CMK (cell line): ENCODE measurements around the gene SPTY2D1.
"Not testable (repeated sequence)": the region's sequence is repeated elsewhere in the genome, so short reads cannot be mapped to it uniquely, and the experiment has no call there.

Experiments used
- DNase-seq: peaks from one replicate; pipeline ENCODE4 v3.0.0-alpha.2; 2010; ENCODE audit warnings: low read depth

Gene SPTY2D1

GRCh38 chr11:18634140-18635032 lies at the start of gene SPTY2D1:
Gene SPTY2D1, minus strand, starts transcription at chr11:18634342. Its CDS starts 85 bp downstream, at chr11:18634257.
- peak; percentile 91 for DNase-seq

DNA sequence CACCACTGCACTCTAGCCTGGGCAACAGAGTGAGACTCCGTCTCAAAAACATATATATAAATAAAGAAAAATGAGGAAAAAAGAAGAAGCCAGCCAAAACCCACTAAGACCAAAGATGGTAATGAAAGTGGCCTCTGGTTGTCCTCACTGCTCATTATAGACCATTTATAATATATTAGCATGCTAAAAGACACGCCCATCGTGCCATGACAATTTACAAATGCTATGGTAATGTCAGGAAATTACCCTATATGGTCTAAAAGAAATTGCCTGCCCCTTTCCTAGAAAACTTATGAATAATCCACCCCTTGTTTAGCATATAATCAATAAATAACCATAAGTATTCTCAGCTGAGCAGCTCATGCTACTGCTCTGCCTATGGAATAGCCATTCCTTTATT lies 48.3 kb upstream of the SPTY2D1 start:
- DNase-seq: no peak

GRCh38 chr11:18681949-18682348 lies 47.8 kb upstream of the SPTY2D1 start:
- DNase-seq: not testable (repeated sequence)

DNA sequence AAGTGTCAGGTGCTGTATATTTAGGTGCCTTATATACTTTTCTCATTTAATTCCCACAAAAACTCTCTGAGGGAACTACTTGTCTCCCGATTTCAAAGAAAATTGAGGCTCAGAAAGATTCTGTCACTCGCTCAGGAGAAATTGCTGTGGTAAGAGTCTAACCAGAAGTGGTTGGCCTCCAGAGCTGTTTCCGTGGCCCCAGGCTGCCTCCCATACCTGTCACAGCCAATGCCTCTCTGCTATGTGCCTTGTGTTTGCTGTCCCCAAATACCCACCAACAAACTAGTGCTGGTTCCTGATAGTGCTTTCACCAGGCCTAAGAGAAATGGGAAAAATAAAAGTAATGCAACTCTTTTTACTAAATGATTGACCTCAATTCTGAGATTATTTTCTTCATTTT lies 43.4 kb upstream of the SPTY2D1 start:
- DNase-seq: no peak

DNA sequence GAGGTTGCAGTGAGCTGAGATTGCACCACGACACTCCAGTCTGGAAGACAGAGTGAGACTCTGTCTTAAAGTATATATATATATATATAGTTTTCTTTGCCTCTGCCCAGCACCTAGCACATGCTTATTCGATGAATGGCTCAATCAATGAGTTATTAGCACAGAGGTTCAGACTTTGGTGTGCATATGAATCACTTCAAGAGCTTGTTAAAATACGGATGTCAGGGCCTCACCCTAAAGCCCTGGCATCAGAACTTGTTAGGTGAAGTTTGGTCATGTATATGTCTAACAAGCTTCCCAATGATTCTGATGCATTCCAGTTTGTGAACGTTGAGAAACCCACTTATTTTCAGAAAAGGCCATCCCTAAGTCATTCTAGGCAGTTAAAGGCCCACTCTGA lies 42.7 kb upstream of the SPTY2D1 start:
- no peak for DNase-seq

DNA sequence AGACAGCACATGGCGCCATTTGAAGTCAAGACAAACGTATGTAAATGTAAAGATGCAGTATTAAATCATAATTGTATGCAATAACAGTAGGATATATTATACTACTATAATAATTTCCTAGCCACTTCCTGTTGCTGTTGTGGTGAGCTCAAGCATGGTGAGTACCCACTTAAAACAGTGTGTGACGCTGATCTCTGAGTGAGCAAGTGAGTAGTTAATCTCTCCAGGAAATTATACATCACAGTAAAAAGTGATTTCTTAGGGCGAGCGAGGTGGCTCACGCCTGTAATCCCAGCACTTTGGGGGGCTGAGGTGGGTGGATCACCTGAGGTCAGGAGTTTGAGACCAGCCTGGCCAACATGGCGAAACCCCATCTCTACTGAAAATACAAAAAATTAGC lies 38.1 kb upstream of the SPTY2D1 start:
- not testable (repeated sequence) for DNase-seq

DNA sequence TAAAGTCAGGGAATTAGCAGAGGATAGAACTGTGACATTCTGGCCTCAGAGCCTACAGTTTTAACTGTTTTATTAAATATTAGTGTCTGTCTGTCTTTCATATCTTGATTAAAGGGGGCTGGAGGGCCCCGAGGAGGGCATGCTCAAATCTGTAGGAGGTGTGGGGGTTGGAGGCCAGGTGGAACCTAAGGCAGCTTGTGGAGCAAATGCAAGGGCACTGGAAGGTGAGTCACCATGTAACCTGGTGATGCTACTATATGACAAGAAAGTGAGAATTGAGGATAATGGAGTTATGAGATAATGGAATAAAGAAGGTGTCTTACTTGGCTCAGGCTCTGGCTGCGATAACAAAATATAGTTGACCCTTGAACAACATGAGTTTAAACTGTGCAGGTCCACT lies 37.1 kb upstream of the SPTY2D1 start:
- DNase-seq: no peak

GRCh38 chr11:18669711-18670110 lies 35.6 kb upstream of the SPTY2D1 start:
- DNase-seq: no peak

DNA sequence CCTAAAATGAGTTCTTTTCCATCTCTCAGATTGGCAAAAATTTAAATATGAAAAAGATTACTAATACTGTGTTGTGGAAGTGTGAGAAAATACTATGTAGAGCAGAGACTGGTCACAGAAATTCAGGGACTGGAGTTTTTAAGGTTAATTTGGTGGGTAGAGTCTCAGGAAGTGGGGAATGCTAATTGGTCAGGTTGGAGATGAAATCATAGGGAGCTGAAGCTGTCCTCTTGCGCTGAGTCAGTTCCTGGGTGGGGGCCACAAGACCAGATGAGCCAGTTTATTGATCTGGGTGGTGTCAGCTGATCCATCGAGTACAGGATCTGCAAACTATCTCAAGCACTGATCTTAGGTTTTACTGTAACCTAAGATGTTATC lies 35.1 kb upstream of the SPTY2D1 start:
- no peak for DNase-seq

- no peak for DNase-seq
Observed at GRCh38 chr11:18668131-18668530, 34.0 kb upstream of the SPTY2D1 start.

DNA sequence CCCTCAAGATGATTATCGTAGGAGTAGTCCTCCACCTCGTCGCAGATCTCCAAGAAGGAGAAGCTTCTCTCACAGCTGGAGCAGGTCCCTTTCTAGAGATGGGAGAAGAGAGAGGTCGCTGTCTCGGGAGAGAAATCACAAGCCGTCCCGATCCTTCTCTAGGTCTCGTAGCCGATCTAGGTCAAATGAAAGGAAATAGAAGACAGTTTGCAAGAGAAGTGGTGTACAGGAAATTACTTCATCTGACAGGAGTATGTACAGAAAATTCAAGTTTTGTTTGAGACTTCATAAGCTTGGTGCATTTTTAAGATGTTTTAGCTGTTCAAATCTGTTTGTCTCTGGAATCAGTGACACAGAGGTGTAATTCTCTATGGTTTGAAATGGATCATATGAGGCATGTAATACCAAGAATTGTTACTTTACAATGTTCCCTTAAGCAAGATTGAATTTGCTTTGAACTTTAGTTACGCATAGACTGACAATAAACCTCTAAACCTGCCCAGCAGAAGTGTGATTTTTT lies 31.3 kb upstream of the SPTY2D1 start:
- not testable (repeated sequence) for DNase-seq

- no peak for DNase-seq
Observed at GRCh38 chr11:18657673-18658072, 23.5 kb upstream of the SPTY2D1 start.

DNA sequence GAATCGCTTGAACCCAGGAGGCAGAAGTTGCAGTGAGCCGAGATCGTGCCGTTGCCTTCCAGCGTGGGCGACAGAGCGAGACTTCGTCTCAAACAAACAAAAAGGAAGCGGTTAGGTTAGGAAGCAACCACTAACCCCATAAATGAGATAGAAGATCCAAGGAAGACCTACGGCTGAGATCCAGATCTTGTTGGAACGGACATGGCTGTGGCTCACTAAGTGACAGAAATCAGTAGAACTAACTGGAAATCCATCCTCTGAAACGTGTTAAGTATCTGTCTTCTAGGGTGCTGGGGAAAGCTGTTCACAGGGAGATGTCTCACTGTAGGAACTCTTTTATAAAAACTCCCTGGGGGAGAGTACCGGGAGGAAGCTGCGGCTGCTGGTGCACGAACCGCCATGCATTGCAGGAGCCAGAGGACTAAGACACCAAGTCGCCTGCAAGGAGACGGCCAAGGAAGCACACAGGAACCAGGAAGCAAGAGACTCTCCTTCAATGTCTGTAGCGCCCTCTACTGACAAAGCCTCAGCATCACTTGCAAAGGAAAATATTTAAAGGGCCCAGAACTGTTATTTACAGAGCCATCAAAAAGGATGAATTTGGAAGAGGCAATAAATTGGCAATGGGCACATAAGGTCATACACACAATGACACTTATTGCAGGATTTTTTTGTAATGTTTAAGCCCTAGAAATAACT lies 16.9 kb upstream of the SPTY2D1 start:
- DNase-seq: peak; percentile 60

DNA sequence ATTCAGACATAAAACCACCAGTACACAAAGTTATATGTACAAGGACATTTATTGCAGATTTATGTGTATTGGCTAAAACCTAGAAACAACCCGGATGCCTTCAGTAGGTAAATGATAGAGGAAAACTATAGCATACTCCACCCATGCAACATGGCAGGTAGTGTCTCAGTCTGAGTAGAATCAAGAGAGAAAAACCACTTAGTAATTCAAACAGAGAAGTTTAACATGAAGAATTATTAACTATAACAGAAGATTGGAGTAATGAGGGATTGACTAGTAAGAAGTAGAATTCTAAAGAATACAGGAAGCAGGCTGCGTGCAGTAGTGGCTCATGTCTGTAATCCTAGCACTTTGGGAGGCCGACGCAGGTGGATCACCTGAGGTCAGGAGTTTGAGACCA lies 16.2 kb upstream of the SPTY2D1 start:
- DNase-seq: no peak

- DNase-seq: not testable (repeated sequence)
Observed at GRCh38 chr11:18643034-18643433, 8.9 kb upstream of the SPTY2D1 start.

DNA sequence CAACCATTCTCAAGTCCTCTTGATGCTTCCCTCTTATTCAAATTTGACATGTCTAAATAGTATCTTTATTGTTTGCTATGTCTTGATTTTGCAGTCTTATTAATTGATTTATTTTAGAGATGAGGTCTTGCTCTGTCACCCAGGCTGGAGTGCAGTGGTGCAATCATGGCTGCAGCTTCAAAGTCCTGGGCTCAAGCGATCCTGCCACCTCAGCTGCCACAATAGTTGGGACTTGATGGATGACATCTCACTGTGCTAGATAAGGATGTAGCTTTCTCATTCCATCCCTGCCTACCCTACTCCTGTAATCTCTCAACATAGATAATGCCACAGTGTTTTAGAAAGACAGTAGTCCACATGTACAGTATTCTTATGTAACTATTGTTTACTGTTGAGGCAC lies 7.5 kb upstream of the SPTY2D1 start:
- no peak for DNase-seq

DNA sequence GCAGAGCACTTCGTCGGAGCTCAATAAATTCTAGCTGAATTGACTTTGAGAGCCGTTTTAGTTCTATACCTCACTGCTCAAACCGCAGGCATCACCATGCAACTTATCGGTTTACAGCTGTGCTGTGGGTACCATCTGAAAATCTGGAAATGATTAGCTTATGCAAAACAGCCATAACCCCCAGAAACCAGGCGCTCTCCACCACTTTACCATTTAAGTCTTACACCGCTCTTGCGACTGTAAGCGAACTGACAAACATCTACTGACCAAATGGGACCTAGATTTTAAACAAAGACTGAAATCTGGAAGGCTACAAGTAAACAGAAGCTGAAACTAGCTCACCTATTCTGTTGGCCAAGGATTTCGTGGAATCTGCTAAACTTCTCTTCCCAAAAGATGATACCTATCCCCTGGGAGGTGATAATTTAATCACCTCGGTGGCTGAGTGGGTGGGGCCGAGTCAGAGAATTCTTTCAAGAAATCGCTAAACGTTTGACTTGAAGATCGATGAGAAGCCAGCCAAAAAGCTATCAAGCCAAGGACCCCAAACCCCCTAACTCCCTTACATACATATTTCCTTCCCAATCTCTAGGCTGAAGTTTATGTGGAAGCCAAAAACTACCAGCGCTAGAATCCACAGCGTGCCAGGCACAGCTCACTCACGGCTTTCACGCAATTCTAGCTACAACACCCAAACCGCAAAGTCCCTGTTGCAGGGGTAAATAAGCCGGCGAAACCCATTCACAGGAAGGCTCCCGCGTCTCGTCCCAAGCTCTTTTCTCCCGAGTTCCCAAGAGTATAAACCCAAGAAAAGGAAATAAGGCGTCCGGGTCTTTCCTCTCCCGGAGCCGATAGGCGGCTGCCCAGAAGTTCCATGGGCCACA lies 644 bp downstream of the SPTY2D1 start:
- DNase-seq: no peak

DNA sequence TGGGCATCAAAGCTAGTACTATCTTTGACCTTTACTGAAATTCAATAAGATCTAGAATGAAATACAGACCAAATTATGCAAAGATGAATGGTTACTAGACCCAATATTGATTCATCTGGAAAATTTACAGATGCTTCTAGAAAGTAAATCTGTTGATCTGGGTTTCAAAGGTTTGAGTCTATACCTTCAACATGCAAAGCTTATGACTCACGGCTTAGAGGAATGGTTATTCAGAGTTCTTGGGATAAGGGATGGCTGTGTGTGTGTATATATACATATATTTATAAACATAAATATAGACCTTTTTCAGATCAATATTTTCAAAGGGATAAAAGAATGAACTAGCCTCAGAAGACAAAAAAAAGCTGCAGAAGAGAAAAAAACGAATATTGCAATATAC lies 1.3 kb downstream of the SPTY2D1 start:
- DNase-seq: no peak

DNA sequence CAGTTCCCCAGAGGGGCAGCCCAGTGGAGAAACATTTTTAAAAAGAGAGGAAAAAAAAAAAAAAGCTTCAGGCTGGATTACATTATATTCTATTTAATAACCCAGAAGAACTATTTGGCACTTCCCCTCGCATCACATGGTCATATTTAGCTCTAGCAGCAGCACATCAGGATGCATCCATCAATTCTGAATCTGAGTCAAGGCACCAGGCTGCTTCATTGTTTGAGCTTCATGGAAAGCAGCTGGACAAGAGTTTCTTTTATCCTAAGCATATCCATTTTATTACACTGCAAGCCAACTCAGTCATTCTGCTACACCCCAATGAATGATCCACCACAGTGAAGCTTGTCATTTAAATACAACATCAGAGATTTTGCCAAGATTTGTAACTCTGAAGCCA lies 10.0 kb downstream of the SPTY2D1 start:
- DNase-seq: no peak

DNA sequence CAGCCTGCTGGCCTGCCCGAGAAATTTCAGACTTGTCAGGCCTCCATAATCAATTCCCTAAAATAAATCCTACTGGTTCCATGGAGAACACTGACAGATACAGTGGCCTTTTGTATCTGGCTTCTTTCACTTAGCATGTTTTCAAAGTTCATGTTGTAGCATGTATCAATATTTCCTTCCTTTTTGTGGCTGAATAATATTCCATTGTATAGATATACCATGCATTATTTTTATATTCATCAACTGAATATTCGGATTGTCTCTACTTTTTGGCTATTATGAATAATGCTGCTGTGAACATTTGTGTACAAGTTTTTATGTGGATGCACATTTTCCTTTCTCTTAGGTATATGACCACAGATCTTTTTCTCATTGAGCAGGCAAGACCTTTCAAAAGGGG lies 10.4 kb downstream of the SPTY2D1 start:
- DNase-seq: no peak

- DNase-seq: no peak
Observed at GRCh38 chr11:18618342-18619025, 15.7 kb downstream of the SPTY2D1 start.
